ENCODE measurements around the gene AGPAT3.
A peak's percentile ranks its signal among the peaks of the same experiment; 100 is the strongest.

Gene AGPAT3

DNA sequence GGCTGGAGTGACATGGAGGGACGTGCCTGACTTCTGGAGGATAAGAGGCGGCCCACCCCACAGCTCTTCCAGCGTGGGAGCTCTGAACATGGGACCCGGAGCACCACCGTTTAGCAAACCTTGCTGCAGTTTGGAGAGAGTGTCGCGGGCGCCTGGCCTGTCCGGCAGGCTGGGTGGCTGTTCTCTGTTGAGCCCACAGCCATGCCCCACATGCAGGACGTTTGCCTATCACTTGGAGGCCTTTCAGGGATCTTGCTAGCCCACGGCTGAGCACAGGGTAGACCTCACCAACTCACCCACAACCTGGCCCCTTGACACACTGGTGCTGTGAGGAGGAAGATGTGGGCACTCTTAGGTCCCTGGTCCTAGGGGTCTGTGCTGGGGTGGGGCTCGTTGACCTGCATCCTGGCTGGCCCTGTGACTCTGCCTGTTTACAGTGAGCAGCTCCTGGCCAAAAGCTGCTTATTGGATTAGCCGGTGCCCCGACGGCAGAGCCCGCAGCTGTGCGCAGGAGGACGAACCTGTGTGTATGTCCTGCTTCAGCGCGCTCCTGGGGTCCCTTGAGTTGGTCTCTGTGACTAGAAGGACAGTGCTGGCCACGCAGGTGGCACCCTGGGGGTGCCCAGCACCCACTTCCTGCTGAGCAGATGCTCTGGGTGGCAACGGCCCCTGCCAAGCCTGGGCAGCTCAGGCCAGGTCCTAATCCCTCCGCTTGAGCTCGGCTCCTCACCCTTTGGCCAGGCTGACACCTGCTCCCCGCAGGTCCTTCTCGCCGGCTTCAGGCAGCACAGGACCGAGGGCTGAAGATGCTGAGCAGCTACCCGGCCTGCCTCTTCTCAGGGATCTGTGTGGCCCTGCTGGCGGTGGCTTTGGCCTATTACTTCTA, 74.7 kb downstream of the AGPAT3 start:
- DNase-seq: peak in 1 of 2 experiments; percentile 27

DNA sequence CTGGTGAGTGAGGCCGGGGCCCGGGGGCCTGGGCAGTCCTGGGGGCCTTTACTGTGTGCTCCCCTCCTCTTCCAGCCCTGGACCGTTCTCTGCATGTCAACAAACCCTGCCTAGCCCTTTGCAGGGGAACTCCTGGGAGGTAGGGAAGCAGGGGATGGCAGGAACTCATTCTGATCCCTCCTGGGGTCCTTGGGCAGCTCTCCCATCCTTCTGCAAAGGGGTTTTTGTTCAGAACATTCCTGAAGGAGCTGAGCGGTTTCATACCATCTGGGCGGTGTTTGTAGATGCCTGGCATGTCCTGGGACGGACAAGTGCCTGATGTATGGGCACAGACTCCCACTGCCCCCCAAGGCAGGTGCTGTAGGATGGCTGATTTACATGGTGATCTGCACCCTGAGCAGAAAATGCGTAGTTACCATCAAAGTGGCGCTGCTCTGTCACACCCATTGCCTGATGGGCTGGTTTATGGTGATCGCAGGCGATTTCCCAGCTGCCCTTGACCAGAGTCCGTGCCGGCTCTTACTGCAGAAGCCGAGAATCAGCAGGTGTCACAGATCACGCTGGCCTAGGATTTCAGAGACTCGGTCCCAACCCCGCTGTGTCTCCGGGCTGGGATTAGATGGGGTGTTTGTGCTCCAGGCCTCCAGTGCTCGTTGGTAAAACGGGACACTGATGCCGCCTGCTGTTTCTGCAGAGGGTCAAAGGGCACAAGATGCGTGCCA, 75.5 kb downstream of the AGPAT3 start:
- no peak for DNase-seq

DNA sequence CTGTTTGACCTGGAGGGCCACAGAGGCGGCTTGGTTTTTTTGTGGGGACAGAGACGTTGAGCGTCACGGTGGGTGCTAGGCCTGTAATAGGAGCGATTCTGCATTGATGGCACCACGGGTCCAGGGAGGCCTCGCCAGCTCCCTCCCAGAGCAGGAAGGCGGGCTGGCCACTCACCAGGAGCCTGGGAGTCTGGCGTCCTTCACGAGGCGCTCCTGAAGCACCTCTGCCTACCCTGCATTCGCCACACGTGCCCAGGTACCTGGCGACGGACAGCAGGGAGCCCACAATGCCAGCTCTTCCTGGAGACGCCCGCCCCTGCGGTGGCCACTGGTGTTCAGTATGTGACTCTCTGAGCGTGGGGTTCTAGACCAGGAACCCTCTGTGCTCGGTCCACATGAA, 77.2 kb downstream of the AGPAT3 start:
- DNase-seq: no peak

DNA sequence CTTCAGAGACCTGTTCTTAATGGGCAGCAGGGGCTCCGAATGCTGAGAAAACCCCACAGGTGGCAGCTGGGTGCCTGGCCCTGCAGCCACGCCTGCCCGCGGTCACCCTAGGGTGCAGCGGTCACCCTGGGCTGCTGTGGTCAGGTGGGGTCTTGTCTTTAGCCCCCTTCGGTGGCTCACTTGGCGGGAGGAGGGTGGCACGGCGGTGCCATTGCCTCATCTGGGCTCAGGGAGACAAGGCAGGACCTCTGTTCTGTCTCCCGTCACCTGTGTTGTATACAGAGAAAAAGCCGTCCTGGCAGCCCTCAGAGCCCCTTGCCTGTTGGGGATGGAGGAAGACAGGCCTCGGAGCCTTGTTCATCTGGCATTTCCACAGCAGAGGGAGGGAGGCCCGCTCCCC, 77.6 kb downstream of the AGPAT3 start:
- no peak for DNase-seq

DNA sequence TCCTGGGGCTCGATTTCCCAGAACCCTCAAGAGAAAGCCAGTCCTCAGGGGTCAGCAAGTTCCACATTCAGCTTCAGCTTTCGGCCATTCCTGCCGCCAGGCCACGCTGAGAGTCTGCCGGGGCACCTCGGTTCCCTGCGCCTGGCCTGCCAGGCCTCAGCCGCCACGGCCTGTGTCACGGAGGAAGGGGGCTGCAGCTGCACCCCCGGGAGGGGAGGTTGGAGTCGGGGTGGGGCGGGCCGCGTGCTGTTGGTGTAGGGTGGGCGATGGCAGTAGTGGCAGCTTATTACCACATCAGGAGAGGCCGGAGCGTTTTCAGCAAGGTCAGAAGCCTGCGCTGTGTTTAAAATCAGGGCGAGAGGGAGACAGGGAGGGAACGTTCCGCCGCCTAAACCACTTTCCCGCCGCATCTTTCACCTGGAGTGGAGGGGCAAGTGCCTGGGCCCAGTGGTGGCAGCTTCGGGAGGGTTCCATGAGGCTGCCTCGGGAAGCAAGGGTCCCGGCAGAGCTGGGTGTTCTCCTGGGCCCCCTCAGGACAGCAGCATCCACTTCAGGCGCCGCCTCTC, 78.6 kb downstream of the AGPAT3 start:
- DNase-seq: no peak

DNA sequence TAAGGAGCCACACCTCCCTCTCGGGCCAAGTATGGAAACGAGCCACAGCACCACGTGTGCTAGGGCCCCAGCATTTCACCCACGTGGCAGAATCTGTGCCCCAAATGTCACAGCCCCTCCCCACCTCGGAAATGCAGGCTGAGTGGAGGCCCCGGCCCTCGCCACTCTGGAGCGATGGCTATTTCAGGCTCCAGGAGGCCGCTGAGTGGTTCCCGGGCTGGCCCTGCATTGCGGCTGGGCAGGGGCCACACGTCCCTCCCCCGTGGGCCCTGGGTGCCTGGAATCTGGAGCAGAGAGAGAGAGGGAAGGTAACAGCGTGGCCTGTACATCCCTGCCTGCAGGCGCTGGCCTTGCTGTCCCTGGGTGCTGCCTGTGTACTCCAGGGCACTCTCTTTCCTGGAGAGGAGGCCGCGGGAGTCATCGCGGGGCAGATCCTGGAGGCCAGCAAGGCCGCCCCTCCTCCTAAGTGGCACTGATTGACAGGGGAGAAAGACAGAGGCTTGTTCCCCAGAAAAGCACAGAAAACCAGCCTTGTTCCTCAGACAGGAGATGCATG, 79.1 kb downstream of the AGPAT3 start:
- no peak for DNase-seq

DNA sequence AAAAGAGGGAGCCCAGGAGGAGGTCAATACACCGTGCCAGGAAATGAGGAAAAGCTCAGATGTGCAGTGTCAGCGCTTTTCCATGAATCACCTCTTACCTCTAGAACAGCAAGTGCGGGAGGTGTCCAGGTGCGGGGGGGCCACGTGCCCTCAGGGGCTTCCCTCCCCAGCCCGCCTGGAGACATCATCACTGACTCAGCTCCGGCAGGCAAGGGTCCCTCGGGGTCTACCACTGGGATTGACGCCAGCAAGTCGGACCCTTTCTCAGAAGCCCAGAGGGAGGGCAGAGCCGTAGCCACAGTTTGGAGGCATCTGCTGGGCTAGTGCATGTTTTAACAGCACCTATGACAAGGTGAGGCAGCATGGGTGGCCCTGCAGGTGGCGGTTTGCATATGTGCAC, 79.7 kb downstream of the AGPAT3 start:
- DNase-seq: no peak

DNA sequence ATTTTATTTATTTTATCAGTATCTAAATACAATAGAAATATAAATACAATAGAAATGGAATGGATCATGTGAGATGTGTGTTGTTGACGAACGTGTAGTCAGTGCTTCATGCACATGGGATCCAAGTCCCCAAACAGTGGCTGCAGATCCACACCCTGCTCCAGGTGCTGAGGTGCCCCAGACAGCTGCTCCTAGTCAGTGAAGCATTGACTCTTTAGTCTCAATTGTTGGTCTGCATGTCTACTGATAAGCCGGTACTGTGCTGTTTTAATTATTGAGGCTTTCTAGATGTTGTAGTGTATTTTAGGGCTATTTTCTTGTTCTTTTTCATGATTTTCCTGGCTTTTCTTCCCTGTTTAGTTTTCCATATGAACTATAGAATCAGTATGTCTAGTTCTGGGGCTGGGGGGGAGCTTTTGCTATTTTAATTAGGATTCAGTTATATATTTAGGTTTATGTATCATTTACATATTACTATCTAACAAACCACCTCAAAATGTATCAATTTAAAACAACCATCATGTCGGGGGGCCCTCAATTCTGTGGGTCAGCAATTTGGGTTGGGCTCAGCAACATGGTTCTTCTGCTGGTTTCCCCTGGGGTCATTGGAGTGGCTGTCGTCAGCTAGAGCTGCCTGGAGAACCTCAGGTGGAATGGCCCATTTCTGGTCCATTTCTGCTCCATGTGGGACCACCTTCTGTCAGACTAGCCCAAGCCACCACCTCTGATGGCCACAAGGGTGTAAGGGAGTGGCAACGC, 83.9 kb downstream of the AGPAT3 start:
- DNase-seq: no peak

DNA sequence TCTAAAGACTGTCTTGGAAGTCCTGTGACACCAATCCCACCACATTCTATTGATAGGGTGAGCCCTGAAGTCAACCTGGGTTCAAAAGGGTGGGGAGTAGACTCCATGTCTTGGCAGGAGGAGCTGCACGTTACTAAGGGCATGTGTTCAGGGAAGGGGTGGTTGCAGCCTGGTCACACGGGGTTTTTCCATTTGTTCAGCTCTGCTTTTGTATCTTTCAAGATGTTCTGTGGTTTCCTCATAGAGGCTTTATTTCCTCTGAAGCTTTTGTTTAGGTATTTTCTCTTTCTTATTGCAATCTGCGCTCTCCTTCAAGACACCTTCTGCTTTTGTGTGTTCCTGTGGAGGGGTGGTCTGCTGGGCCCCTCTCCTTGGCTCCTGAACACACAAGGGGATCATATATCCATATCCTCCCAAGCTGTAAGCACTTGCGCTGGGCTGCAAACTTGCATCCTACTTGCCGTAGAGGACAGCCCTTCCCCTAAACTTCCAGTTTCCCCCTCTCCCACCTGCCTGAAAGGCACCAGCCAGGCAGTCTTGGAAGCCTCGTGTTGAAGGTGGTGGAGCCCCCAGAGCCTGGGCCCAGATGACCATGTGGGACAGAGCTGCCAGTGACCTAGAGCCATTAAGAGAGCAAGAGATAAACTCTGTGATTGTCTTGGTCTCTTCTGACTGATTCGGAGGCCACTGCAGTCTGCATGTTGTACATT, 84.6 kb downstream of the AGPAT3 start:
- no peak for DNase-seq

DNA sequence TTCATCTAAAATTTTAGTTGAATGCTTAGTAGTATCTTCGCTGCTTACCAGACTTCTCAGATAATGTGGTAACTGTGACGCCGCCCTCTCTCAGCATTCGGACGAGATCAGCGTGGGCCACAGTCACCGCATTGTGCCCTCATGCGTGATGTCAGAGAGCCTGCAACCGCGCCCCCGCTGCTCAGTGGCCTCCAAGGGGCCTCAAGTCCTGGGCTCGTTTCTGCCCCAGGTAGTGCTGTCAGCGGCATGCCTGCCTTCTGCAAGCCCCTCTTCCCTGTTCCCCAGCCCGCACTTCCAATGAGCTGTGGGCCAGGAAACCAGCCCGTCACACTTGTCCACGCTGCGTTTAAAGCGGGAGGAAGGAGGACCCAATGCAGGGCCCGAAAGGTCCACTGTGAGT, 85.5 kb downstream of the AGPAT3 start:
- DNase-seq: no peak

DNA sequence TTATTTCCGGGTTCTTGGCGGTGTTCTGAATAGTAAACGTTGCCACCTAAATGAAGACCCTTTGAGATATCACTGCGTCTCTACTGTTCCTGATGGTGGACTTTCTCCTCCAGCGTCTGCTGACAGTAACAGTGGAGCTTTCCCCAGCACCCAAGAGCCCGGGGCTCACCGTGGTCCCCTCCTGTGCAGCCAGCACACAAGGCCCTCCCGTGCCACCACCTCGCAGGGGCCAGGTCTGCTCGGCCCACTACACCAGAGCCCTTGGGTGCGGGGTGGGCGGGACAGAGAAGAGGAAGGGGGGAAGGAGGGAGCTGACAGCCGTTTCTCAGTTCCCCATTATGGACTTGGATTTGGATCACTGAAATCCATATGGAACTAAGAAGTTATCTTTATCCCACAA, 85.9 kb downstream of the AGPAT3 start:
- no peak for DNase-seq

DNA sequence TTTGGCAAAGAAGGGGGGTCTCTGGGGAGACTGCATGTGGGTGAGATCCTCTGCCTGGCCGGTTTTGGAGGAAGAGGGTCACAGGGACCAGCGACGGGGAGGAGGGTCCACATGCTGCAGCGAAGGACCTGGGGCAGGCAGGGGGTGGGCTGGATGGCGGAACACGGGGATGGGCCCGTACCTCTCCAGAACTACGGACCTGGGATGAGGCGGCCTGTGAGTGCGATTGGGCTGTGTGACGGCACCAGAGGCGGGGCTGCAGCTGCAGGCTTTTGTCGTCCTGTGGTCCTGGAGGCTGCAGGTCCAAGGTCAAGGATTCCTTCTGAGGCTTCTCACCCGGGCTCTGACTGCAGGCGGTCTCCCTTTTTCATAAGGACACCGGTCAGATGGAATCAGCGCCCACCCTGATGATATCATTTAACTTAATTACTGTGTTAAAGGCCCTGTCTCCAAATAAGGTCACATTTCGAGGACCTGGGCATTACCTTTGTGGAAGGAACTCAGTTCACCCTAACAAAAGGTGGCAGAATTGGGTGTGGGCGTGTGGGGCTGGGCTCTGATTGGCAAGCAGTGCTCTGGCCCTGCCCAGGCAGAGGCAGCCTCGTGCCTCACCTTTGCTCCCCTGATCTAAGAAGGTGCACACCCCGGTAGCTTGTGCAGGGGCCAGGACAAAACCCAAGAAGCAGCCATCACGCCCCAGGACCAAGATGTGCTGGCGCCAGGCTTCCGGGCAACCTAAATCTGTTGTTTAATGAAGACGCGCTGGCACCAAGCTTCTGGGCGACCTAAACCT, 87.1 kb downstream of the AGPAT3 start:
- no peak for DNase-seq

DNA sequence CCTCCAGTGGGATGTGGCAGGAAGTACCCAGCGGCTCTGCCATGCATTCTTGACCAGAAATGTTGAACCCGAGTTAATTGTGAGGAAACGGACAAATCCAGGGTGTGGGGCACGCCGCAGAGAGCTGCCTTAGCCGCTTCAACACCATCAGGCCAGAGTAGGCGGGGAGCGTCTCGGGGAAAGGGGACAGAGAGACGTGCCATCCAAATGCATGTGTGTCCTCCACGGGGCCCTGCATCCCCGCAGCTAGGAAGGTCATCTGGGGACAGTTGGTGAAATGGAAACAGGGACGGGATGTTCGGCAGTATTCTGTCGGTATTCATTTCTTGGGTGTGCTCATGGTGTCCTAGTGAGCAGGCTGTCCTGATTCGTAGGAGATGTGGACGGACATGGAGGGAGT, 88.0 kb downstream of the AGPAT3 start:
- DNase-seq: no peak

DNA sequence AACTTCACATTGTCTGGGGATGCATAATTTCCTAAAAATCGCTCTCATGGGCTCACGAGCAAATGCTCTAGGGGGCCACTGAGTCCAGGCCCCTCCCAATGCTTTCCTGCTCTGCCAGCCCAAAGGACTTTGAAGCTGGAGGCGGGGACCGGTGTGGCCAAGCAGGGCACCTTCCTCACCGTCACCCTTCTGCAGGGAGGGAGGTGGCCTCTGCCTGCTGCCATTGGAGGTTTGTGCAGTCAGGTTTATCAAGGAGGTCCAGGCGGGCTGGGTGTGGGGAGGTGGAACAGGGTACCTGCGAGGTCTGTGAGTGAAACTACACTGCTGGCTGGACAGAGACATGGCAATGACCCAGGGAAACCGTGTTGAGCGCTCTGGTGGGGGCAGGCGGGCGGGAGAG, 89.0 kb downstream of the AGPAT3 start:
- DNase-seq: no peak

DNA sequence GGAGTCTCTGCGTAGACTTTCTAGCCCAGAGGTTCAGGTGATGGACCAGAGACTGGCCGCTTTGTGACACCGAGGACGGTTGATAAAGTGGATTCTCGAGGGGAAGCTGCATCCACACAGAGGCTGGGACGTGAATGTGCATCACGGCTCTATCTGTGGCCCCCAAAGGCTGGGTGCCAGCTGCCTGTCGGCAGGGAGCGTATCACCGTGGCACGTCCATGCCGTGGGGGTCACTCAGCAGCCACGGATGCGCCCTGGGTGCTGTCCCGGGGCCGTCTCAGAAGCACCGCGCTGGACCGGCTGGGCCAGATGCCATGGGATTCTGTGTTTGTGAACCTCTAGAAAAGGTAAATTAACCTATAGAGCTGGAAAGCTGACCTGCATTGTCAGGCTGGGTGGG, 89.9 kb downstream of the AGPAT3 start:
- DNase-seq: no peak

DNA sequence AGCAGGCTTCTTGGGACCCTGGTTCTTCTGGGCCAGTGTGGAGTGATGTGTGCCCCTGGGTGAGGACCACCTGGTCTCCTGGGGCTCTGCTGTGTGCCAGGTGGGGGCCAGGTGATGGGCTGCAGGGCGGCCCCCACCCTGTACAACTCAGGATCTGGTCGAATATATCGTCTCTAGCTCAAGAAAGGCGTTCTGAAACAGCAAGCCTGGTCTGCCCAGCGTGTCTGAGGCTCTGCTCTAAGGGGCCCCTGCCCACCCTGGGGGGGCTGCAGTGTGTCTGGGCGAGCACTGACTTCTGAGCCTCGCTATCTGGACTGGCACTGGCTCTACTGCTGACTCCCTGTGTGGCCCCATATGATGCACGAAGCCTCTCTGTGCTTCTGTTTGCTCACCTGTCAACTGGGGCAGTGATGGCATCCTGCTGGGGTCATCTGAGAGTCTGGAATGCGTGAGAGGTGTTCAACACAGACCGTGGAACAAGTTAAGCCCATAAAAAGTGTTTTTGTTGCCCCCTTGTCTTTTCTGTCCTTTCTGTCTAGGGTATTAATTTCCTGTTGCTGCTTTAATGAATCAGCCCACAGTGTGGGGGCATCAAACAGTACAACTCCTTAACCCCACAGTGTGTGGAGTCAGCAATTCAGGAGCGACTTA, 91.1 kb downstream of the AGPAT3 start:
- DNase-seq: no peak

DNA sequence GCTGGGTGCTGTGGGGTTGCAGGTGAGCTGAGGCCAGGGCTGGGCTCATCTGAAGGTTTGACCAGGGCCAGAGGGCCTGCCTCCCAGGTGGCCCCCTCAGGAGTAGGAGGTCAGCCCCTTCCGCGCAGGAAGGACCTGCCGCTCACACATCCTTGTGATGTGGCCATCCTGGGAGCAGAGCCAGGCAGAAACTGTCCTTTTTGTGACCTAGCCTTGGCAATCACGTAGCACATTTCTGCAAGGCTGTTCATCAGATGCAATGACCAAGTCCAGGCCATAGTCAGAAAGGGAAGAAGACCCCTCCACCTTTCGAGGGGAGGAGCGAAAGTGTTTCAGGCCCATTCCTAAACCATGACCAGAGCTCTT, 91.6 kb downstream of the AGPAT3 start:
- DNase-seq: no peak

DNA sequence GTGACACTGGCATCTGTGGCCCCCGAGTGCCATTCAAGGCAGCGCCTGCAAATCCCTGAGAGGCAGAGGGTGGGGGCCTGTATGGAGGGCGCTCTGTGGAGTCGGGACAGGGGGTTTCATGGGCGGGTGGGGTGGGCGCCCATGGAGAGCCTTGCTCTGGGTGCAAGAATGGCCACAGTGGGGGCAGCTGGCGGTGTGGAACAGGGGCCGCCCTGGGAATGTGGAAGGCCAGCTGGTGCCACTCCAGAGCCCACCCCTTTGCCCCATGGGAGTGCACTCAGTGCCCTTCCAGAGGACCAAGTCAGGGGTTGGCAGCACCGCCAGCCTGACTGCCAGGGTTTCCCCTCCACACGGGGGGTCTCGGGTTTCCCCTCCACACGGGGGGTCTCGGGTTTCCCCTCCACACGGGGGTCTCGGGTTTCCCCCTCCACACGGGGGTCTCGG, 92.1 kb downstream of the AGPAT3 start:
- no peak for DNase-seq

DNA sequence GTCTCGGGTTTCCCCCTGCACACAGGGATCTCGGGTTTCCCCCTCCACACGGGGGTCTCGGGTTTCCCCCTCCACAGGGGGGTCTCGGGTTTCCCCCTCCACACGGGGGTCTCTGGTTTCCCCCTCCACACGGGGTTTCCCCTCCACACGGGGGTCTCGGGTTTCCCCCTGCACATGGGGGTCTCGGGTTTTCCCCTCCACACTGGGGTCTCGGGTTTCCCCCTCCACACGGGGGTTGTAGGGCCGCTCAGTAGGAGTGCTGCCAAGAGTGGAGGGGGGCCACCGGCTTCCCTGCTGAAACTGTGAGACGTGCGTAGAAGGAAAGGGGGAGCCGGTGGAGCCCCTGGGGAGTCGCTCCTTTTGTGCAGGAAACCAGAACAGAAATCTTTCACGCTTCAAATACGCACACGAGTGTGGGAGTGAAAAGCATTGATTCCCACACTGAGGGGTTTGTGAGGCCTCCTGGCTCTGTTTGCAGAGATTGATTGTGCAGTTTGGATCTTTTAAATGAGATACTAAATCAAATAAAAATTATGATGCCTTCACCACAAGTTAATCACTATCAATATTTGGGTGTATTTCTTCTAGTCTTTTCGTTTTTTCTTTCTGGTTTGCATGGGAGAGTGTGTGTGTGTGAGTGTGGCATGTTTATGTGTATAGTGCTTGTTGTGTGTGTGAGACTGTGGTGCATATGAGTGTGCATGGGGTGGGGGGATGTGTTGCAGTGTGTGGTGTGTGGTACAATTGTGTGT, 92.8 kb downstream of the AGPAT3 start:
- DNase-seq: no peak

Measured in NCI-H524 (cell line).